Memory B cell (primary cell): Measurements from ENCODE around the gene C3orf20.
"Not testable (repeated sequence)": the region's sequence is repeated elsewhere in the genome, so short reads cannot be mapped to it uniquely, and the experiment has no call there.

Experiments used
- ATAC-seq: fragments of 150-1000 bp; cut with Tn5 transposase; 2 replicates; pipeline ENCODE4 v1.10.0; 2021; ENCODE audit warnings: low read depth, mild to moderate bottlenecking, moderate library complexity
- DNase-seq, 2 donors: peaks; one replicate each; pipeline ENCODE4 v3.0.0; 2022; ENCODE audit warnings: low spot score in 2 of 2
- H3K27ac Mint-ChIP-seq: one replicate; pipeline ENCODE4 v1.8.0; 2022; ENCODE audit warnings: mild to moderate bottlenecking, moderate library complexity, mixed read lengths
- H3K27me3 Mint-ChIP-seq: one replicate; pipeline ENCODE4 v1.8.0; 2022; ENCODE audit warnings: mixed read lengths
- H3K36me3 Mint-ChIP-seq: one replicate; pipeline ENCODE4 v1.8.0; 2022; ENCODE audit warnings: mild to moderate bottlenecking, mixed read lengths
- H3K4me1 Mint-ChIP-seq: one replicate; pipeline ENCODE4 v1.8.0; 2022; ENCODE audit warnings: mixed read lengths
- H3K4me3 Mint-ChIP-seq: one replicate; pipeline ENCODE4 v1.8.0; 2022; ENCODE audit warnings: mild to moderate bottlenecking, moderate library complexity, mixed read lengths
- H3K9me3 Mint-ChIP-seq: one replicate; pipeline ENCODE4 v1.8.0; 2022; ENCODE audit warnings: mixed read lengths

The C3orf20 gene

DNA sequence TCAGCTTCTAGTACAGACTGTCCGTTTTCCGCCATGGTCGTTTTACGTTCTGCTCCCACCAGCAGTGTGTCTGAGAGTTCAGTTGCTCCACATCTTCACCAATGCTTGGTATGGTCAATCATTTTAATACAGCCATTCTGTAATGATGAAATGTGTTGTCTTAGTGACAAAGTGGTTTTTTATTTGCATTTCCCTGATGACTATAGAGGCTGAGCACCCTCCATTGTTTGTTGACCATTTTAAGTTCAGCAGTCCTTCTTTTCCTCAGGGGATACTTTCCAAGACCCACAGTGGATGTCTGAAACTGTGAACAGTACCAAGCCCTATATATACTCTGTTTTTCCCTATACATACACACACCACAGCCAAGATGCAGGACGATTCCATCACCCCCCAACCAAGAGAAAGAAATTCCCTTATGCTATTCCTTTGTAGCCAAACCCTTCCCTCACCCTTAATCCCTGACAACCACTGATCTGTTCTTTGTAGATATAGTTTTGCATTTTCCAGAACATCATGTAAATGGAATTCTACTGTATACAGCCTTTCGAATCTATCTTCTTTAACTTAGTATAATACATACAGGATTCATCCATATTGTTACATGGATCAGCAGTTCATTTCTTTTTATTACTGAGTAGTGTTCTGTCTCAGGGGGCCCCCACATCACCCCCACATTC lies 55.9 kb downstream of the C3orf20 start:
- H3K4me1 Mint-ChIP-seq, result no peaks in the 10 kb centered on the region
- no peaks in the 10 kb centered on the region for H3K9me3 Mint-ChIP-seq
- H3K27ac Mint-ChIP-seq, result no peak overlapping the region
- H3K27me3 Mint-ChIP-seq, result no peaks in the 10 kb centered on the region
- DNase-seq, result no peak
- no peak overlapping the region for H3K4me3 Mint-ChIP-seq
- H3K36me3 Mint-ChIP-seq, result no peaks in the 10 kb centered on the region
- ATAC-seq, result no peak

DNA sequence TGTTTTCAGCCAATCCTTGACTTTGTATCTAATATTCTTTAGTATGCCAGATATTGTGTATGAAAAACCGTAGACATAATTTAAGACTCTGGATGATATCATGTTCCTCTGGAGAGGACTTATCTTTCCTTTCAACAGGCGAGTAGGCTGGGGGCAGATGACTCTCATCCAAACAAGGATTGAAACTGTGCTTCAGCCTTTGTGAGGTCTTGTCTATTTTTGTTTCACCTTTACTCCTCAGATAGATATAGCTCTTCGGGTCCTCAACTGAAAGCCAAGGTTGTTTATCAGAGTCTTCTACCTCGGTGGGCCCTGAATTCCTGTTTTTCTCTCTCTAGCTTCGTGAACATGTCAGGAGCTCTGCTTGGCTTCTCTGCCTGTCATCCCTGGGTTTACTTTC lies 66.0 kb downstream of the C3orf20 start:
- no peaks in the 10 kb centered on the region for H3K4me1 Mint-ChIP-seq
- peaks cover 13% of the 10 kb centered on the region for H3K27me3 Mint-ChIP-seq

DNA sequence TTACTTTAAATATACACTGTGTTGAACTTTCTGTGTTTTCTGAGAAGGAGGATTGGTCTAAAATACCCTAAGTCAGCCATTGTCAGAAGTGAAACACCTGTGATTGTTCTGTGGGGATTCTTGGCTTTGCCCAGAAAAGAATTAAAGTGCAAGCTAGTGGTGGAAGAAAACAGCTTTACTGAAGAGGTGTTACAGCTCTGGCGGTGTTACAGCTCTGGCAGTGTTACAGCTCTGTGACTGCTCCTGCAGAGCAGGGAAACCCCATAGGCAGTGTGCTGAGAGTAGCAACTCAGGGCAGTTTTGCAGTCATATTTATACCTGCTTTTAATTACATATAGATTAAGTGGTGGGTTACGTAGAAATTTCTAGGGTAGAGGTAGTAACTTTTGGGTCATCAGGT lies 66.6 kb downstream of the C3orf20 start:
- H3K36me3 Mint-ChIP-seq, result peaks cover 4% of the 10 kb centered on the region
- ATAC-seq (no peak), DNase-seq (no peak)
- peaks cover 8% of the 10 kb centered on the region for H3K9me3 Mint-ChIP-seq
- no peaks in the 10 kb centered on the region for H3K4me1 Mint-ChIP-seq
- peaks cover 13% of the 10 kb centered on the region for H3K27me3 Mint-ChIP-seq
- H3K27ac Mint-ChIP-seq, result no peak overlapping the region
- H3K4me3 Mint-ChIP-seq, result no peak overlapping the region

More for the DNA sequence above, 66.0 kb downstream of the C3orf20 start:
- ATAC-seq, result no peak
- Mint-ChIP-seq H3K4me3 (no peak overlapping the region), H3K36me3 (peaks cover 4% of the 10 kb centered on the region), H3K9me3 (peaks cover 8% of the 10 kb centered on the region), H3K27ac (no peak overlapping the region)
- no peak for DNase-seq

DNA sequence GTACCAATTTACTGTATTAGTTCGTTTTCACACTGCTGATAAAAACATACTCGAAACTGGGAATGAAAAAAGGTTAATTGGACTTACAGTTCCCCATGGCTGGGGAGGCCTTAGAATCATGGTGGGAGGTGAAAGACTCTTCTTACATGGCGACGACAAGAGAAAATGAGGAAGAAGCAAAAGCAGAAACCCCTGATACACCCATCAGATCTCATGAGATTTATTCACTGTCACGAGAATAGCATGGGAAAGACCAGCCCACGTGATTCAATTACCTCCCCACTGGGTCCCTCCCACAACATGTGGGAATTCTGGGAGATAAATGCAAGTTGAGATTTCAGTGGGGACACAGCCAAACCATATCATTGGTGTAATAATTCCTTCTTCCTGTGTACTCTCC lies 69.6 kb downstream of the C3orf20 start:
- Mint-ChIP-seq H3K27me3 (peaks cover 12% of the 10 kb centered on the region), H3K27ac (no peak overlapping the region), H3K9me3 (peaks cover 8% of the 10 kb centered on the region), H3K36me3 (peaks cover 4% of the 10 kb centered on the region), H3K4me3 (no peak overlapping the region), H3K4me1 (no peaks in the 10 kb centered on the region)
- ATAC-seq (no peak), DNase-seq (no peak)

DNA sequence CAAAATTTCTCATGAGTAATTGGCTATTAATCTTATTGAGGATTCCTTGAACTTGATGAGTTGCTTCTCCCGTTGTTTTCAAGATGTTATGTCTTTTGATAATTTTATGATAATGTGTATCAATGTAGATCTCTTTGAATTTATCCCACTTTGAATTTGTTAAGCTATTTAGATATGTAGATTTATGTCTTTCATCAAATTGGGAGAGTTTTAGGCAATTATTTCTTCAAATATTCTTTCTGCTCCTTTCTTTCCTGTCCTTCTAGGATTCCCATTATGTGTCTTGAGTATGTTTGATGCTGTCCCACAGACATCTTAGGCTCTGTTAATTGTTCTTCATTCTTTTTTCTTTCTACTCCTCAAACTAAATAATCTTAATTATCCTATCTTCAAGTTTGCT lies 75.7 kb downstream of the C3orf20 start:
- no peaks in the 10 kb centered on the region for H3K4me1 Mint-ChIP-seq
- peaks cover 2% of the 10 kb centered on the region for H3K36me3 Mint-ChIP-seq
- peaks cover 10% of the 10 kb centered on the region for H3K9me3 Mint-ChIP-seq
- no peak overlapping the region for H3K4me3 Mint-ChIP-seq
- H3K27me3 Mint-ChIP-seq, result peaks cover 5% of the 10 kb centered on the region
- no peak for ATAC-seq
- H3K27ac Mint-ChIP-seq, result no peak overlapping the region
- DNase-seq, result no peak

DNA sequence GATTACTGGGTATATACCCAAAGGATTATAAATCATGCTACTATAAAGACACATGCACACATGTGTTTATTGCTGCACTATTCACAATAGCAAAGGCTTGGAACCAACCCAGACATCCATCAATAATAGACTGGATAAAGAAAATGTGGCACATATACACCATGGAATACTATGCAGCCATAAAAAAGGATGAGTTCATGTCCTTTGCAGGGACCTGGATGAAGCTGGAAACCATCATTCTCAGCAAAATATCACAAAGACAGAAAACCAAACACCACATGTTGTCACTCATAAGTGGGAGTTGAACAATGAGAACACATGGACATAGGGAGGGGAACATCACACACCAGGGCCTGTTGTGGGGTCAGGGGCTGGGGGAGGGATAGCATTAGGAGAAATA lies 78.0 kb downstream of the C3orf20 start:
- not testable (repeated sequence) for H3K36me3 Mint-ChIP-seq, H3K4me3 Mint-ChIP-seq, H3K4me1 Mint-ChIP-seq, H3K9me3 Mint-ChIP-seq, ATAC-seq, DNase-seq, H3K27ac Mint-ChIP-seq
- H3K27me3 Mint-ChIP-seq, result peaks cover 11% of the 10 kb centered on the region

DNA sequence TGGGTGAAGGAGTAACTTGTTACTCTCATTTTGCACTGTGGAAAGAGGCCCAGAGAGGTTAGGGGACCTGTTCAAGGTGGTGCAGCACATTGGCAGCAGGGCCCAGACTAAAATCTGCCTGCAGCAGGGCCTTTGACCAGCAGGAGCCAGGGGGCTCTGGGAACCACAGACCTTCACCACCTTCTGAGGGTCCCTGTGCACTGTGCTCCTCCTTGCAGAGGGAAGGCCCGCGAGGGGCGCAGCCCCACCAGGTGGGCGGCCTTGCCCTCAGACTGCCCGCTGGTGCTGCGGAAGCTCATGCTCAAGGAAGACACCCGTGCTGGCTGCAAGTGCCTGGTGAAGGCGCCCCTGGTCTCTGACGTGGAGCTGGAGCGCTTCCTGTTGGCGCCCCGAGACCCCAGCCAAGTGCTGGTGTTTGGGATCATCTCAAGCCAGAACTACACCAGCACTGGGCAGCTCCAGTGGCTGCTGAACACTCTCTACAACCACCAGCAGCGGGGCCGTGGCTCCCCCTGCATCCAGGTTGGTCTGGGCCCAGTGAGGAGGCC lies 82.3 kb downstream of the C3orf20 start:
- Mint-ChIP-seq H3K4me1 (peaks cover 3% of the 10 kb centered on the region), H3K27ac (no peak overlapping the region), H3K4me3 (no peak overlapping the region), H3K36me3 (no peaks in the 10 kb centered on the region), H3K9me3 (peaks cover 1% of the 10 kb centered on the region), H3K27me3 (peaks cover 10% of the 10 kb centered on the region)
- DNase-seq, result no peak
- ATAC-seq, result no peak

DNA sequence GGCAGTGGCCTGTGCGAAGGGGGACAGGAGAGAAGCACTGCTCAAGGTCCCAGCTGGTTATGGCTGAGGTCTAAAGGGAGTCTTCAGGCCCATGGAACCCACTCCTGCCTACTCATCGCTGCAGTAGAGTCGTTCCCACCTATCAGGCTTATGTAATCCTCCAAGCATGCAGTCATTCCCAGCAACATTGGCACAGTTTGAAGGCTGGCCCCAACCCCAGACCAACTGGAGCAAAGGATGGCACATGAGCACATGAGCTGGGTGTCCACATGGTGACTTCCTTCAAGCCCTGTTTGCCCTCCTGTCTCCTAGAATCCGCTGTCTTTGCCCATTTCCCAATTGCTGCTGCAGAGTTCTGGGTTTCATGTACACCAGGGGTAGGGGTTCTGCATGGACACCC lies 83.4 kb downstream of the C3orf20 start:
- DNase-seq (no peak), ATAC-seq (no peak)
- H3K27me3 Mint-ChIP-seq, result peaks cover 12% of the 10 kb centered on the region
- no peaks in the 10 kb centered on the region for H3K36me3 Mint-ChIP-seq
- H3K4me3 Mint-ChIP-seq, result no peak overlapping the region
- H3K27ac Mint-ChIP-seq, result no peak overlapping the region
- peaks cover 3% of the 10 kb centered on the region for H3K4me1 Mint-ChIP-seq
- no peaks in the 10 kb centered on the region for H3K9me3 Mint-ChIP-seq

DNA sequence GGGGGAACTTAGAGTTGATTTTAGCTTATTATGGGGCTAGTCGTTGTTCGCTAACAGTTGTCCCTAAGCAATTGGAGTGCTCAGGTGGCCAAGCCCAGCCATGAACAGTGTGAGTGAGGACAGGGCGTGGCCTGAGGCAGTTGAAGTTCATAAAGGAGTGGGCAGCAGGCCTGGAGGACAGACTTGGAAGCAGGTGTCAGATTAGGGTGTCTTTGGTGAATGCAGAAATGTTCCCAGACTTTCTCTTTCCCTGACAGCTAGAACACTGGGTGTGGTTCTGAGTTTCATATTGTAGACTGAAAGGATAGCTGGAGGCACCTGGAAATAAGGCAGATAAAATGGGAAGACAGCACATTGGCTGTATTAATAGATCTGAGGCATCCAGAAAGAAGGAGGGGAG lies 84.0 kb downstream of the C3orf20 start:
- no peaks in the 10 kb centered on the region for H3K9me3 Mint-ChIP-seq
- peaks cover 3% of the 10 kb centered on the region for H3K4me1 Mint-ChIP-seq
- no peak overlapping the region for H3K27ac Mint-ChIP-seq
- no peak overlapping the region for H3K4me3 Mint-ChIP-seq
- no peak for ATAC-seq
- DNase-seq, result no peak
- H3K36me3 Mint-ChIP-seq, result no peaks in the 10 kb centered on the region
- H3K27me3 Mint-ChIP-seq, result peaks cover 14% of the 10 kb centered on the region

DNA sequence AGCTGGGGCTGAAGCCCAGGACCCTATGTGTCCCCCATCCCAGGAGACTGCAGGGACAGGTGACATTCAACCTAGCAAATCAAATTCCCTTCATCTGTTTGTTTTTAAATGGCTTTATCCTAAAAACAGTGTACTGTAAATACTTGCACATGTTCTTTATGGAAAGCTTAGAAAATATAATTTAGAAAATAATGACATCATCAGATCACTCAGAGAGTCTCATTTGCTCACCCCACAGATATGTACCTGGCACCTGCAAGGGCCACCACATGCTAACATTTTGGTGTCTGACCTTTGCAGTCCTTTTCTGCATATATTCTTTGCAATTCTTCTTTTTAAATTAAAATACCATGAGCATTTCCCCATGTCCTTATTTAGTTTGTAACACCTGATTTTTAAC lies 85.2 kb downstream of the C3orf20 start:
- Mint-ChIP-seq H3K9me3 (no peaks in the 10 kb centered on the region), H3K4me3 (no peak overlapping the region), H3K27ac (no peak overlapping the region), H3K4me1 (peaks cover 3% of the 10 kb centered on the region), H3K27me3 (peaks cover 16% of the 10 kb centered on the region), H3K36me3 (no peaks in the 10 kb centered on the region)
- DNase-seq (no peak), ATAC-seq (no peak)

DNA sequence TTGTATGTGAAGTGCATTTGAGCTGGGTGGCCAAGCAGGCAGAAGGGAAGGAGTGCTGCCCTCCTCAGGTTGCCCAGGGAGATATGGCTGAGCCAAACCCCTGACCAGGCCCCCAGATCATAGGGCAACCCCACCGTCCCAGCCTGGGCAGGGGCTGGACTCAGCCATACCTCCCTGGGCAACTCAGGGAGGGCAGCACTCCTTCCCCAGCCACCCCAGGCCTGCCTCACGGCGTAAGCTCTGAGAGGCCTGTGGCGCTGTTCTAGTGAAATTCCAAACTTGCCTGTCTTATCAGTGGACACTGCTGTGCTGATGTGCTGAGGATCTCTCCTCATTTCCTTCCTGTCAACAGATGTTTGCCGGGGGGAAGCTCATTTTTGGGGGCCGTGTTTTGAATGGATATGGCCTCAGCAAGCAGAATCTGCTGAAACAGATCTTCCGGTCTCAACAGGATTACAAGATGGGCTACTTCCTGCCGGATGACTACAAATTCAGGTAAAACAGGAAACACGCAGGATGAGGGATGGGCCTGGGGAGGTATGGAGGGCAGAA lies 86.3 kb downstream of the C3orf20 start:
- no peaks in the 10 kb centered on the region for H3K9me3 Mint-ChIP-seq
- no peak overlapping the region for H3K27ac Mint-ChIP-seq
- DNase-seq (no peak), ATAC-seq (no peak)
- H3K4me3 Mint-ChIP-seq, result no peak overlapping the region
- H3K4me1 Mint-ChIP-seq, result peaks cover 3% of the 10 kb centered on the region
- no peaks in the 10 kb centered on the region for H3K36me3 Mint-ChIP-seq
- peaks cover 16% of the 10 kb centered on the region for H3K27me3 Mint-ChIP-seq

DNA sequence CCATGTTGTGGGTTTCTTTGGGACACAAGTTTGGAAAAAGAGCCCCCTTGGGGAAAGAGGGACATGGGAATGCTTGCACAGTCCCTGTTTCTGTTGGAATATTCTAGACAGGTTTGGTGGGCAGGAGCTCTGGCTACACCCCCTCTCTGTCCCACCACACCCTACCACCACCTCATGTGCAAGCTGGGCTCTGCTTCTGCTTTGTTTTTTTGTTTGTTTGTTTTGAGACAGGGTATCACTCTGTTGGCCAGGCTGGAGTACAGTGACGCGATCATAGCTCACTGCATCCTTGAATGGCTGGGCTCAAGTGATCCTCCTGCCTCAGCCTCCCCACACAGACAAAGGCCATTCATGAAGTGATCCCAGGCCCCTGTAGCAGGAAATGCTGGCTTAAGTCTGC lies 86.9 kb downstream of the C3orf20 start:
- Mint-ChIP-seq H3K27ac (no peak overlapping the region), H3K27me3 (peaks cover 14% of the 10 kb centered on the region), H3K4me3 (no peak overlapping the region), H3K36me3 (no peaks in the 10 kb centered on the region), H3K9me3 (no peaks in the 10 kb centered on the region), H3K4me1 (peaks cover 3% of the 10 kb centered on the region)
- ATAC-seq, result no peak
- DNase-seq, result no peak

DNA sequence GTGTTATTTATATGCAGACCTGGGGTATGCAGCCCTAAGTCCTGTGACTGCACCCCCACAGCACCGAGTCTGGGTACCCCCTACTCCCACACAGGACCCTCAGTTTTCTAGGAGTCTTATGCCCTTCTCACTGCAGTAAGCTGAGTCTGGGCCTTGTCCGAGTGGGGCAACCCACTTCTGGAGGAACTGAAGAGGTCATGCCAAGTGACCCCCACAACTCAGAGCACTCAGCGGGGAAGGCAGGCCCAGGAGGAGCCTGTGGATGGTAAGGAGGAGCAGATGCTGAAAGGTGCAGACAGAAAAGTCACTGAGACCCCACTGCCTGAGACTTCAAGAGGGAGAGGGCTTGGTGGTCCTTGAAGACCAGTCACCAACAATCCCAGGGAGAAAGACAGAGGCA lies 87.8 kb downstream of the C3orf20 start:
- no peaks in the 10 kb centered on the region for H3K9me3 Mint-ChIP-seq
- no peak overlapping the region for H3K4me3 Mint-ChIP-seq
- ATAC-seq (no peak), DNase-seq (no peak)
- H3K36me3 Mint-ChIP-seq, result no peaks in the 10 kb centered on the region
- peaks cover 12% of the 10 kb centered on the region for H3K27me3 Mint-ChIP-seq
- peaks cover 3% of the 10 kb centered on the region for H3K4me1 Mint-ChIP-seq
- H3K27ac Mint-ChIP-seq, result no peak overlapping the region

DNA sequence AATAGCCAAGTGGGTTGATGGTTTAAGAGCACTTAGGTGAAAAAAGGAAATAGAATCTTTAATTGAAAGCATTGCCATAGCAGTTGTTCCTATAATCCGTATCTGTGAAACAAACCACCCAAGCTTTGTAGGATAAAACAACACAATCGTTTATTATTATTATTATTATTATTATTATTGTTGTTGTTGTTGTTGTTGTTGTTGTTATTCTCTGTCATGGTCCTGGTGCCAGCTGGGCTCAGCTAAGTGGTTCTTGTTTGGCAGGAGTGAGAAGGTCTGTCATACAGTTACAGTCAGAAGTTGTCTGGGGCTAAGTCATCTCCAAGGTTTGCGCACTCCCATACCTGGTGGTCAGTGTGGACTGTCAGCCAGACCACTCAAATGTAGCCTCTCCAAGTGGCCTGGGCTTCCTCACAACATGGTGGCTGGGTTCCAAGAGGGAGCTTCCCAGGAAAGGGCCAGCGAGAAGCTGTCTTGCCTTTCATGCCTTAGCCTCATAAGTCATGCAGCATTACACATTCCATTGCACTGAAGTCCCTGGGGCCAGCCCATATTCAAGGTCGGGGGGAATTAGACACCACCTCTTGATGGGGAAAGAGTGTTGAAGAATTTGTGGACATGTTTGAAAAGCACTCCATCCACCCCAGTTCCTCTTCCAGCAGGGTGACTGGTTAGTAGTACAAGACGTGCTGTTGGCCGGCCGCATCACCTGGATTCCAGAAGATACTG lies 89.6 kb downstream of the C3orf20 start:
- ATAC-seq (no peak), DNase-seq (no peak)
- Mint-ChIP-seq H3K36me3 (no peaks in the 10 kb centered on the region), H3K4me1 (peaks cover 3% of the 10 kb centered on the region), H3K4me3 (no peak overlapping the region), H3K9me3 (no peaks in the 10 kb centered on the region), H3K27me3 (peaks cover 15% of the 10 kb centered on the region), H3K27ac (no peak overlapping the region)
